Right lobe of liver (tissue), 4 donors: ENCODE measurements around the gene DDX43.

Source experiments
- POLR2A ChIP-seq: fragments of 450-650 bp; IDR thresholded peaks from one replicate; pipeline ENCODE4 v1.6.1; 2017; ENCODE audit warnings: antibody characterized with exemption, mild to moderate bottlenecking
- TF ChIP-seq, protein P1 (sequence below), 4 donors: fragments of 200-600 bp in 3 of 4; fragments of 450-650 bp in 1 of 4; IDR thresholded peaks; one replicate each; pipeline versions ENCODE4 v1.5.1 to v1.8.0; 2016 to 2022; ENCODE audit warnings: antibody characterized with exemption in 4 of 4, mild to moderate bottlenecking in 2 of 4
- donor health status: DM: no; HTN: no; CAD: no.
- donor health status: DM: no; HTN: no; CAD: no.
- donor health status: DM: no; HTN: yes; CAD: no.

DNA sequence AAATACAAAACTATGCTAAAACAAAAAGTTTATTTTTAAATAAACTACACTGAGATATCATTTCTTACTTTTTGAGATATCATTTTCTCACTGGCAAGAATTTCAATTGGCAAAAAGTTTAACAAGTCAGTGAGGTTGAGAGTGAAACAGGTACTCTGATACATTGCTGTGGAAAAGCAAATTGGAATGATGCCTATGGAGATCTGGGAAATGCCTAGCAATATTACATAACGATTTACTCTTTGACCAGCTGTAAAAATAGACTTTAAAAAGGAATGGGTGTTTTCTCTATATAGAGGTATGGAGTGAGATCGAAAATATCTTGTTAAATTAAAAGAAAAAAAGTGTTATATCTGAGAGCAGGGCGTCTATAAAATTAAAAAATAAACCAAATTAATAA is 40.6 kb downstream of the DDX43 start:
- TF ChIP-seq, protein P1, sequence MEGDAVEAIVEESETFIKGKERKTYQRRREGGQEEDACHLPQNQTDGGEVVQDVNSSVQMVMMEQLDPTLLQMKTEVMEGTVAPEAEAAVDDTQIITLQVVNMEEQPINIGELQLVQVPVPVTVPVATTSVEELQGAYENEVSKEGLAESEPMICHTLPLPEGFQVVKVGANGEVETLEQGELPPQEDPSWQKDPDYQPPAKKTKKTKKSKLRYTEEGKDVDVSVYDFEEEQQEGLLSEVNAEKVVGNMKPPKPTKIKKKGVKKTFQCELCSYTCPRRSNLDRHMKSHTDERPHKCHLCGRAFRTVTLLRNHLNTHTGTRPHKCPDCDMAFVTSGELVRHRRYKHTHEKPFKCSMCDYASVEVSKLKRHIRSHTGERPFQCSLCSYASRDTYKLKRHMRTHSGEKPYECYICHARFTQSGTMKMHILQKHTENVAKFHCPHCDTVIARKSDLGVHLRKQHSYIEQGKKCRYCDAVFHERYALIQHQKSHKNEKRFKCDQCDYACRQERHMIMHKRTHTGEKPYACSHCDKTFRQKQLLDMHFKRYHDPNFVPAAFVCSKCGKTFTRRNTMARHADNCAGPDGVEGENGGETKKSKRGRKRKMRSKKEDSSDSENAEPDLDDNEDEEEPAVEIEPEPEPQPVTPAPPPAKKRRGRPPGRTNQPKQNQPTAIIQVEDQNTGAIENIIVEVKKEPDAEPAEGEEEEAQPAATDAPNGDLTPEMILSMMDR (IDR thresholded peaks at IDR 0.05), result no peak
- TF ChIP-seq POLR2A, result no peak
